ENCODE data around the gene RRH. TPM values are rescaled to one million over a fixed set of nuclear protein-coding genes. Genes with fewer than 3 reads are reported as not detected.

RRH gene
- total RNA-seq, 1 experiment from 2014 or later, result not detected

DNA sequence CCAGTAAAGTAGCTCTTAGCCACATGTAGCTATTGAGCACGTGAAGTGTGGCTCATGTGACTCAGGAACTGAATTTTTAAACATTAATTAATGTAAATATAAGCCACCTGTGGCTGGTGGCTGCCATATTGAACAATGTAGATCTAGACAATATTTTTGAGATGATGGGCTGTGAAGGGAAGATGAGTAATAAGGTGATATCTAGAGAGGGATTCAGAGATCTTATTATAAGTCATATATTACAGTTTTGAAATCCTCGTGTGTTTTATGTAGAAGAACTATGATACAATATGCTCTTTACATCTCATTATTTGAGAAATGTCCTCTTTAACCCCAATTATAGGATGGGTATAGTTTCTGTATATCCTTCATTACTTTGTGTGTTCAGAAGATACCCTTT is 6.6 kb upstream of the RRH start (continued):
- TF ChIP-seq NFATC4 (CRISPR knock-in tag; IDR thresholded peaks at IDR 0.05) (no peak), FOXK1 (CRISPR knock-in tag; IDR thresholded peaks at IDR 0.05) (no peak)
- TF ChIP-seq, protein P1, sequence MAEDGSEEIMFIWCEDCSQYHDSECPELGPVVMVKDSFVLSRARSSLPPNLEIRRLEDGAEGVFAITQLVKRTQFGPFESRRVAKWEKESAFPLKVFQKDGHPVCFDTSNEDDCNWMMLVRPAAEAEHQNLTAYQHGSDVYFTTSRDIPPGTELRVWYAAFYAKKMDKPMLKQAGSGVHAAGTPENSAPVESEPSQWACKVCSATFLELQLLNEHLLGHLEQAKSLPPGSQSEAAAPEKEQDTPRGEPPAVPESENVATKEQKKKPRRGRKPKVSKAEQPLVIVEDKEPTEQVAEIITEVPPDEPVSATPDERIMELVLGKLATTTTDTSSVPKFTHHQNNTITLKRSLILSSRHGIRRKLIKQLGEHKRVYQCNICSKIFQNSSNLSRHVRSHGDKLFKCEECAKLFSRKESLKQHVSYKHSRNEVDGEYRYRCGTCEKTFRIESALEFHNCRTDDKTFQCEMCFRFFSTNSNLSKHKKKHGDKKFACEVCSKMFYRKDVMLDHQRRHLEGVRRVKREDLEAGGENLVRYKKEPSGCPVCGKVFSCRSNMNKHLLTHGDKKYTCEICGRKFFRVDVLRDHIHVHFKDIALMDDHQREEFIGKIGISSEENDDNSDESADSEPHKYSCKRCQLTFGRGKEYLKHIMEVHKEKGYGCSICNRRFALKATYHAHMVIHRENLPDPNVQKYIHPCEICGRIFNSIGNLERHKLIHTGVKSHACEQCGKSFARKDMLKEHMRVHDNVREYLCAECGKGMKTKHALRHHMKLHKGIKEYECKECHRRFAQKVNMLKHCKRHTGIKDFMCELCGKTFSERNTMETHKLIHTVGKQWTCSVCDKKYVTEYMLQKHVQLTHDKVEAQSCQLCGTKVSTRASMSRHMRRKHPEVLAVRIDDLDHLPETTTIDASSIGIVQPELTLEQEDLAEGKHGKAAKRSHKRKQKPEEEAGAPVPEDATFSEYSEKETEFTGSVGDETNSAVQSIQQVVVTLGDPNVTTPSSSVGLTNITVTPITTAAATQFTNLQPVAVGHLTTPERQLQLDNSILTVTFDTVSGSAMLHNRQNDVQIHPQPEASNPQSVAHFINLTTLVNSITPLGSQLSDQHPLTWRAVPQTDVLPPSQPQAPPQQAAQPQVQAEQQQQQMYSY (CRISPR knock-in tag; IDR thresholded peaks at IDR 0.05), result no peak
- TF ChIP-seq, protein P2, sequence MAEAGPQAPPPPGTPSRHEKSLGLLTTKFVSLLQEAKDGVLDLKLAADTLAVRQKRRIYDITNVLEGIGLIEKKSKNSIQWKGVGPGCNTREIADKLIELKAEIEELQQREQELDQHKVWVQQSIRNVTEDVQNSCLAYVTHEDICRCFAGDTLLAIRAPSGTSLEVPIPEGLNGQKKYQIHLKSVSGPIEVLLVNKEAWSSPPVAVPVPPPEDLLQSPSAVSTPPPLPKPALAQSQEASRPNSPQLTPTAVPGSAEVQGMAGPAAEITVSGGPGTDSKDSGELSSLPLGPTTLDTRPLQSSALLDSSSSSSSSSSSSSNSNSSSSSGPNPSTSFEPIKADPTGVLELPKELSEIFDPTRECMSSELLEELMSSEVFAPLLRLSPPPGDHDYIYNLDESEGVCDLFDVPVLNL (CRISPR knock-in tag; IDR thresholded peaks at IDR 0.05; ENCODE audit: borderline replicate concordance, low read depth), result no peak

DNA sequence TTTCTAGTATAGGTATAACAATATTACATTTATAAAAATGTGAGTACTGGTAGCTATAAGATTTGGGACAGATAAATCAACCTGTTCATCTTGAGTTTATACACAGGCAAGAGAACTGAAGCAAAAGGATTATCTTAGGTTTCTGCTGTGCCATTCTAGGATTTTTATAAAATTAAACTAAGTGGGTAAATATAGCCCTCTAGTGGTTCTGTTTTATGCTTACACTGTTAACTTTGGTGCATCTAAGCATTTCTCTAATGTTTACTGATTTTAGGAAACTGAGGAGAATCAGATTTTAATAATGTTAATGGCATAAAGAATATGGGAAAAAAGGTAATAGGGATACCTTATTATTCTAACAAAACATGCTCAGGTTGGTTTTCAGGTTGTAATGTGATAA is 1.1 kb upstream of the RRH start:
- Mint-ChIP-seq H3K9me3 (no peaks in the 10 kb centered on the region), H3K4me1 (no peaks in the 10 kb centered on the region), H3K36me3 (peaks cover 26% of the 10 kb centered on the region), H3K27me3 (ENCODE audit: low read depth) (no peaks in the 10 kb centered on the region), H3K27ac (no peak overlapping the region), H3K4me3 (no peak overlapping the region)
- POLR2A ChIA-PET, result no interaction called here
- DNase-seq (ENCODE audit: low spot score) (no peak), ATAC-seq (no peak)
- CTCF ChIA-PET, result no interaction called here
- TF ChIP-seq, protein P3, sequence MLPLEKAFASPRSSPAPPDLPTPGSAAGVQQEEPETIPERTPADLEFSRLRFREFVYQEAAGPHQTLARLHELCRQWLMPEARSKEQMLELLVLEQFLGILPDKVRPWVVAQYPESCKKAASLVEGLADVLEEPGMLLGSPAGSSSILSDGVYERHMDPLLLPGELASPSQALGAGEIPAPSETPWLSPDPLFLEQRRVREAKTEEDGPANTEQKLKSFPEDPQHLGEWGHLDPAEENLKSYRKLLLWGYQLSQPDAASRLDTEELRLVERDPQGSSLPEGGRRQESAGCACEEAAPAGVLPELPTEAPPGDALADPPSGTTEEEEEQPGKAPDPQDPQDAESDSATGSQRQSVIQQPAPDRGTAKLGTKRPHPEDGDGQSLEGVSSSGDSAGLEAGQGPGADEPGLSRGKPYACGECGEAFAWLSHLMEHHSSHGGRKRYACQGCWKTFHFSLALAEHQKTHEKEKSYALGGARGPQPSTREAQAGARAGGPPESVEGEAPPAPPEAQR (CRISPR knock-in tag; IDR thresholded peaks at IDR 0.05), result no peak
- TF ChIP-seq, protein P4, sequence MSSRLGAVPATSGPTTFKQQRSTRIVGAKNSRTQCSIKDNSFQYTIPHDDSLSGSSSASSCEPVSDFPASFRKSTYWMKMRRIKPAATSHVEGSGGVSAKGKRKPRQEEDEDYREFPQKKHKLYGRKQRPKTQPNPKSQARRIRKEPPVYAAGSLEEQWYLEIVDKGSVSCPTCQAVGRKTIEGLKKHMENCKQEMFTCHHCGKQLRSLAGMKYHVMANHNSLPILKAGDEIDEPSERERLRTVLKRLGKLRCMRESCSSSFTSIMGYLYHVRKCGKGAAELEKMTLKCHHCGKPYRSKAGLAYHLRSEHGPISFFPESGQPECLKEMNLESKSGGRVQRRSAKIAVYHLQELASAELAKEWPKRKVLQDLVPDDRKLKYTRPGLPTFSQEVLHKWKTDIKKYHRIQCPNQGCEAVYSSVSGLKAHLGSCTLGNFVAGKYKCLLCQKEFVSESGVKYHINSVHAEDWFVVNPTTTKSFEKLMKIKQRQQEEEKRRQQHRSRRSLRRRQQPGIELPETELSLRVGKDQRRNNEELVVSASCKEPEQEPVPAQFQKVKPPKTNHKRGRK (CRISPR knock-in tag; IDR thresholded peaks at IDR 0.05; ENCODE audit: borderline replicate concordance), result no peak
- TF ChIP-seq KAT7 (CRISPR knock-in tag; IDR thresholded peaks at IDR 0.05; ENCODE audit: borderline replicate concordance) (no peak), EMX1 (CRISPR knock-in tag; IDR thresholded peaks at IDR 0.05) (no peak), NFE2L1 (CRISPR knock-in tag; IDR thresholded peaks at IDR 0.05) (no peak), ZNF671 (CRISPR knock-in tag; IDR thresholded peaks at IDR 0.05) (no peak), ZNF317 (CRISPR knock-in tag; IDR thresholded peaks at IDR 0.05; ENCODE audit: borderline replicate concordance, low read depth) (no peak), ATF1 (CRISPR knock-in tag; IDR thresholded peaks at IDR 0.05) (no peak)
- TF ChIP-seq, protein P5, sequence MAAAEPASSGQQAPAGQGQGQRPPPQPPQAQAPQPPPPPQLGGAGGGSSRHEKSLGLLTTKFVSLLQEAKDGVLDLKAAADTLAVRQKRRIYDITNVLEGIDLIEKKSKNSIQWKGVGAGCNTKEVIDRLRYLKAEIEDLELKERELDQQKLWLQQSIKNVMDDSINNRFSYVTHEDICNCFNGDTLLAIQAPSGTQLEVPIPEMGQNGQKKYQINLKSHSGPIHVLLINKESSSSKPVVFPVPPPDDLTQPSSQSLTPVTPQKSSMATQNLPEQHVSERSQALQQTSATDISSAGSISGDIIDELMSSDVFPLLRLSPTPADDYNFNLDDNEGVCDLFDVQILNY (CRISPR knock-in tag; IDR thresholded peaks at IDR 0.05), result no peak
- TF ChIP-seq, protein P6, sequence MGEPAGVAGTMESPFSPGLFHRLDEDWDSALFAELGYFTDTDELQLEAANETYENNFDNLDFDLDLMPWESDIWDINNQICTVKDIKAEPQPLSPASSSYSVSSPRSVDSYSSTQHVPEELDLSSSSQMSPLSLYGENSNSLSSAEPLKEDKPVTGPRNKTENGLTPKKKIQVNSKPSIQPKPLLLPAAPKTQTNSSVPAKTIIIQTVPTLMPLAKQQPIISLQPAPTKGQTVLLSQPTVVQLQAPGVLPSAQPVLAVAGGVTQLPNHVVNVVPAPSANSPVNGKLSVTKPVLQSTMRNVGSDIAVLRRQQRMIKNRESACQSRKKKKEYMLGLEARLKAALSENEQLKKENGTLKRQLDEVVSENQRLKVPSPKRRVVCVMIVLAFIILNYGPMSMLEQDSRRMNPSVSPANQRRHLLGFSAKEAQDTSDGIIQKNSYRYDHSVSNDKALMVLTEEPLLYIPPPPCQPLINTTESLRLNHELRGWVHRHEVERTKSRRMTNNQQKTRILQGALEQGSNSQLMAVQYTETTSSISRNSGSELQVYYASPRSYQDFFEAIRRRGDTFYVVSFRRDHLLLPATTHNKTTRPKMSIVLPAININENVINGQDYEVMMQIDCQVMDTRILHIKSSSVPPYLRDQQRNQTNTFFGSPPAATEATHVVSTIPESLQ (CRISPR knock-in tag; IDR thresholded peaks at IDR 0.05), result no peak
- TF ChIP-seq, protein P7, sequence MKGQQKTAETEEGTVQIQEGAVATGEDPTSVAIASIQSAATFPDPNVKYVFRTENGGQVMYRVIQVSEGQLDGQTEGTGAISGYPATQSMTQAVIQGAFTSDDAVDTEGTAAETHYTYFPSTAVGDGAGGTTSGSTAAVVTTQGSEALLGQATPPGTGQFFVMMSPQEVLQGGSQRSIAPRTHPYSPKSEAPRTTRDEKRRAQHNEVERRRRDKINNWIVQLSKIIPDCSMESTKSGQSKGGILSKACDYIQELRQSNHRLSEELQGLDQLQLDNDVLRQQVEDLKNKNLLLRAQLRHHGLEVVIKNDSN (CRISPR knock-in tag; IDR thresholded peaks at IDR 0.05), result no peak
